ENCODE measurements around the gene HOXA10.
A peak's percentile ranks its signal among the peaks of the same experiment; 100 is the strongest.

Gene HOXA10

GRCh38 chr7:27161721-27162560, 12.2 kb downstream of the HOXA10 start:
- no peak for DNase-seq (ENCODE audit: low read depth)
- H3K4me3 ChIP-seq (ENCODE audit: low read depth, low read length), result no peak overlapping the region
- TF ChIP-seq CTCF (IDR thresholded peaks at IDR 0.05; ENCODE audit: insufficient read depth, low read depth, low read length, missing control alignments), result no peak

- DNase-seq (ENCODE audit: low read depth), result no peak
- no peak for TF ChIP-seq CTCF (IDR thresholded peaks at IDR 0.05; ENCODE audit: insufficient read depth, low read depth, low read length, missing control alignments)
- H3K4me3 ChIP-seq (ENCODE audit: low read depth, low read length), result peak overlapping the region; percentile 60
Observed at GRCh38 chr7:27161214-27161720, 12.9 kb downstream of the HOXA10 start.

GRCh38 chr7:27160546-27161213, 13.4 kb downstream of the HOXA10 start:
- DNase-seq (ENCODE audit: low read depth), result peak; percentile 93
- peak; percentile 97 for TF ChIP-seq CTCF (IDR thresholded peaks at IDR 0.05; ENCODE audit: insufficient read depth, low read depth, low read length, missing control alignments)
- H3K4me3 ChIP-seq (ENCODE audit: low read depth, low read length), result peak overlapping the region; percentile 60

- no peak for TF ChIP-seq CTCF (IDR thresholded peaks at IDR 0.05; ENCODE audit: insufficient read depth, low read depth, low read length, missing control alignments)
- no peak for DNase-seq (ENCODE audit: low read depth)
- peak overlapping the region; percentile 60 for H3K4me3 ChIP-seq (ENCODE audit: low read depth, low read length)
Observed at GRCh38 chr7:27160145-27160545, 14.0 kb downstream of the HOXA10 start.

- no peak overlapping the region for H3K4me3 ChIP-seq (ENCODE audit: low read depth, low read length)
- DNase-seq (ENCODE audit: low read depth), result no peak
- no peak for TF ChIP-seq CTCF (IDR thresholded peaks at IDR 0.05; ENCODE audit: insufficient read depth, low read depth, low read length, missing control alignments)
Observed at GRCh38 chr7:27159266-27160144, 14.6 kb downstream of the HOXA10 start.

GRCh38 chr7:27158436-27159265, 15.5 kb downstream of the HOXA10 start:
- H3K4me3 ChIP-seq (ENCODE audit: low read depth, low read length), result no peak overlapping the region
- no peak for DNase-seq (ENCODE audit: low read depth)
- no peak for TF ChIP-seq CTCF (IDR thresholded peaks at IDR 0.05; ENCODE audit: insufficient read depth, low read depth, low read length, missing control alignments)

Measured in GM12865 (cell line).